Measurements from ENCODE around the gene PLPPR2. TPM values are rescaled to one million over a fixed set of nuclear protein-coding genes. Genes with fewer than 3 reads are reported as not detected.

The PLPPR2 gene
- total and polyA plus RNA-seq, 8 donors = 19.5 to 36.3 (median 25.4) TPM

- peak in 2 of 4 donors; percentile 66 to 90 for DNase-seq
- intact Hi-C loops (cut with DNase I) = no loop called here
Measured at GRCh38 chr19:11361037-11361770, 6.0 kb downstream of the PLPPR2 start.

GRCh38 chr19:11361771-11362731 is 6.8 kb downstream of the PLPPR2 start:
- Histone ChIP-seq H3K4me3 (no peak overlapping the region), H3K27me3 (no peaks in the 10 kb centered on the region), H3K4me1 (peaks cover 0 to 4% of the 10 kb centered on the region in 2 donors), H3K9me3 (no peaks in the 10 kb centered on the region), H3K27ac (no peak overlapping the region), H3K36me3 (peaks cover 0 to 70% of the 10 kb centered on the region in 2 donors)
- TF ChIP-seq CTCF (IDR thresholded peaks at IDR 0.05) = no peak
- intact Hi-C loops (cut with DNase I) = no loop called here
- DNase-seq = peak in 1 of 4 donors; percentile 76
- no peak for ATAC-seq

More at GRCh38 chr19:11361037-11361770, 6.0 kb downstream of the PLPPR2 start:
- Histone ChIP-seq H3K36me3 (peaks cover 0 to 66% of the 10 kb centered on the region in 2 donors), H3K4me1 (peaks cover 0 to 7% of the 10 kb centered on the region in 2 donors), H3K9me3 (no peaks in the 10 kb centered on the region), H3K27ac (no peak overlapping the region), H3K27me3 (no peaks in the 10 kb centered on the region), H3K4me3 (peak overlapping the region in 1 of 2 donors; percentile 11)
- ATAC-seq = peak; percentile 89
- no peak for TF ChIP-seq CTCF (IDR thresholded peaks at IDR 0.05)

GRCh38 chr19:11363881-11364280 is 8.6 kb downstream of the PLPPR2 start:
- no peak for DNase-seq
- no peak overlapping the region for H3K4me3 ChIP-seq
- peaks cover 0 to 84% of the 10 kb centered on the region in 2 donors for H3K36me3 ChIP-seq
- no peak for TF ChIP-seq CTCF (IDR thresholded peaks at IDR 0.05)
- ATAC-seq = no peak
- H3K27me3 ChIP-seq = no peaks in the 10 kb centered on the region
- peaks cover 0 to 4% of the 10 kb centered on the region in 2 donors for H3K4me1 ChIP-seq
- no peak overlapping the region for H3K27ac ChIP-seq
- intact Hi-C loops (cut with DNase I) = no loop called here
- H3K9me3 ChIP-seq = no peaks in the 10 kb centered on the region

- H3K9me3 ChIP-seq = no peaks in the 10 kb centered on the region
- no peak overlapping the region for H3K4me3 ChIP-seq
- peaks cover 0 to 87% of the 10 kb centered on the region in 2 donors for H3K36me3 ChIP-seq
- peak in 1 of 4 donors; percentile 78 for DNase-seq
- ATAC-seq = no peak
- no peaks in the 10 kb centered on the region for H3K27me3 ChIP-seq
- H3K27ac ChIP-seq = no peak overlapping the region
- peaks cover 0 to 4% of the 10 kb centered on the region in 2 donors for H3K4me1 ChIP-seq
- TF ChIP-seq CTCF (IDR thresholded peaks at IDR 0.05) = no peak
- intact Hi-C loops (cut with DNase I) = no loop called here
Measured at GRCh38 chr19:11364296-11364904, 9.2 kb downstream of the PLPPR2 start.

All from left lung (tissue), 10 donors.